HEK293 (cell line): ENCODE data around the gene MAGEA9B.
"Not testable (repeated sequence)": the region's sequence is repeated elsewhere in the genome, so short reads cannot be mapped to it uniquely, and the experiment has no call there.

Source experiments
- ZFP41 ChIP-seq: fragments of 450-650 bp; formaldehyde crosslinking; IDR thresholded peaks from 2 replicates; pipeline ENCODE4 v1.5.1; 2016; ENCODE audit warnings: missing biosample characterization, missing genetic modification characterization, borderline replicate concordance
- ZNF449 ChIP-seq: fragments of 450-650 bp; formaldehyde crosslinking; IDR thresholded peaks from 2 replicates; pipeline ENCODE4 v1.5.1; 2017; ENCODE audit warnings: missing biosample characterization, mild to moderate bottlenecking, missing genetic modification characterization, moderate library complexity

GRCh38 chrX:149550454-149550853 is 36.8 kb downstream of the MAGEA9B start:
- not testable (repeated sequence) for TF ChIP-seq ZNF449, ZFP41 (tag by site-specific recombination)
